ENCODE data around the gene SERPINA3.

- TF ChIP-seq CTCF (IDR thresholded peaks at IDR 0.05) (no peak), POLR2AphosphoS5 (IDR thresholded peaks at IDR 0.05) (no peak), POLR2A (IDR thresholded peaks at IDR 0.05; ENCODE audit: low read depth) (no peak)
Observed at GRCh38 chr14:94665121-94665520, 52.9 kb downstream of the SERPINA3 start.
